ENCODE data around the gene GREM2.

The GREM2 gene

DNA sequence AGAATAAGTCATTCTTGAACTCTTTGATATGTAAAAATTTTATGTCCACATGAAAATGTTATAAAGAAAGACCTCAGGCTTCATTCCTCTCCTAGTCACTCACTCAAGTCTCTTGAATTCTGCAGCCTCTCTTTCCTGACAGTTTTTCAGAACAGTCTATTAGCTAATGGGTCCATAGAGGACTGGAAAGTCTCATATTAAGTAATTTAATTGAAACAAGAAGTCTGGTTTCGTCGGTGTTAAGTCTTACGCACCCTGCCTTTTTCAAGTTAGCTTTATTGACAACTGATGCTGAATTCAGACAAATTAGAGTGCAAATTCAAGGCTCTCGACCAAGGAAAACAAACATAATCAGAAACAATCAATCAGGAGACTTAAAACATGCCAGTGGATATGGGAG is 105.8 kb downstream of the GREM2 start:
- TF ChIP-seq, protein P1, sequence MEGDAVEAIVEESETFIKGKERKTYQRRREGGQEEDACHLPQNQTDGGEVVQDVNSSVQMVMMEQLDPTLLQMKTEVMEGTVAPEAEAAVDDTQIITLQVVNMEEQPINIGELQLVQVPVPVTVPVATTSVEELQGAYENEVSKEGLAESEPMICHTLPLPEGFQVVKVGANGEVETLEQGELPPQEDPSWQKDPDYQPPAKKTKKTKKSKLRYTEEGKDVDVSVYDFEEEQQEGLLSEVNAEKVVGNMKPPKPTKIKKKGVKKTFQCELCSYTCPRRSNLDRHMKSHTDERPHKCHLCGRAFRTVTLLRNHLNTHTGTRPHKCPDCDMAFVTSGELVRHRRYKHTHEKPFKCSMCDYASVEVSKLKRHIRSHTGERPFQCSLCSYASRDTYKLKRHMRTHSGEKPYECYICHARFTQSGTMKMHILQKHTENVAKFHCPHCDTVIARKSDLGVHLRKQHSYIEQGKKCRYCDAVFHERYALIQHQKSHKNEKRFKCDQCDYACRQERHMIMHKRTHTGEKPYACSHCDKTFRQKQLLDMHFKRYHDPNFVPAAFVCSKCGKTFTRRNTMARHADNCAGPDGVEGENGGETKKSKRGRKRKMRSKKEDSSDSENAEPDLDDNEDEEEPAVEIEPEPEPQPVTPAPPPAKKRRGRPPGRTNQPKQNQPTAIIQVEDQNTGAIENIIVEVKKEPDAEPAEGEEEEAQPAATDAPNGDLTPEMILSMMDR (IDR thresholded peaks at IDR 0.05; ENCODE audit: low read depth, low read length): no peak
- TF ChIP-seq, protein P2, sequence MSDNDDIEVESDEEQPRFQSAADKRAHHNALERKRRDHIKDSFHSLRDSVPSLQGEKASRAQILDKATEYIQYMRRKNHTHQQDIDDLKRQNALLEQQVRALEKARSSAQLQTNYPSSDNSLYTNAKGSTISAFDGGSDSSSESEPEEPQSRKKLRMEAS (IDR thresholded peaks at IDR 0.05; ENCODE audit: low read depth, low read length): no peak
- no peak for TF ChIP-seq MYC (IDR thresholded peaks at IDR 0.05; ENCODE audit: low read depth, low read length)
- no peak for TF ChIP-seq POLR2A (IDR thresholded peaks at IDR 0.05; ENCODE audit: extremely low read depth, insufficient read length)
- H3K4me3 ChIP-seq (ENCODE audit: low read depth, low read length): no peak overlapping the region
- DNase-seq (ENCODE audit: low read depth): no peak

DNA sequence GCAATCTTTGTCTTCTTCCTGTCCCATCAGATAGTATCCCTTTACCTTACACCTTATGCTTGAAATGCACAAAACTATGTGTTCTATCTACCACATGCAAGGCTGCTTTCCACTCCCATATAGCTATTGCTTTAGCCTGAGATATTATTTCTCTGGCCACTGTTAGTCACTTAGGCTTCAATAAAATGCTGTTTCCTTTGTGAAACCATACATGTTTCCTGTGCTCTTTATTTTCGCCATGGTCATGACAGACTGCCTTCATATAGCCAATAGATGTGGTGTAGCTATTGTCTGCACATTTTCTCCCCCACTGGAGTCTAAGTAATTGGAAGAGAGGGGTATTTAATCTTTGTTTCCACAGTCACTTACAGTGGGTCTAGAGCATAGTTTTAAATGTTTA is 108.4 kb downstream of the GREM2 start:
- no peak for TF ChIP-seq MYC (IDR thresholded peaks at IDR 0.05; ENCODE audit: low read depth, low read length)
- no peak for TF ChIP-seq POLR2A (IDR thresholded peaks at IDR 0.05; ENCODE audit: extremely low read depth, insufficient read length)
- TF ChIP-seq, protein P2 (IDR thresholded peaks at IDR 0.05; ENCODE audit: low read depth, low read length): no peak
- TF ChIP-seq, protein P1 (IDR thresholded peaks at IDR 0.05; ENCODE audit: low read depth, low read length): no peak
- no peak overlapping the region for H3K4me3 ChIP-seq (ENCODE audit: low read depth, low read length)
- no peak for DNase-seq (ENCODE audit: low read depth)

DNA sequence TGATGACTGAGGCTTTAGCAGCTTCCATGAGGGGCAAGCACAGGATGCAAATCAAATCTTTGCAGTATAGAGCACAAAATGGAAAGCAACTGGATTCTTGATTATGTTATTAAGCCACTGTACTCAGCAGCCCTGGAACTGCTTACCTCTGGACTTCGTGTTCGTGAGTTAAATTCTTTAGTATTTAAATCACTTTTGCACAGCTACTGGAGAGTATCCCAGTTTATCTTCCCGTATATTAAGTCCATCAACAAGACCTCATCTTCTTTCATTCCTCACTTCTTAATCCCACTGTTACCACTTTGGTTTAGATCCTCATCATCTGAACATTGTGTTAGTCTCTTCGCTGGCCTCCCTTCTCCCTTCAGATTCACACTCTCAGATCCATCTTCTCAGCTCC is 108.9 kb downstream of the GREM2 start:
- H3K4me3 ChIP-seq (ENCODE audit: low read depth, low read length): no peak overlapping the region
- no peak for DNase-seq (ENCODE audit: low read depth)
- TF ChIP-seq MYC (IDR thresholded peaks at IDR 0.05; ENCODE audit: low read depth, low read length): no peak
- TF ChIP-seq POLR2A (IDR thresholded peaks at IDR 0.05; ENCODE audit: extremely low read depth, insufficient read length): no peak
- TF ChIP-seq, protein P2 (IDR thresholded peaks at IDR 0.05; ENCODE audit: low read depth, low read length): no peak
- TF ChIP-seq, protein P1 (IDR thresholded peaks at IDR 0.05; ENCODE audit: low read depth, low read length): no peak

DNA sequence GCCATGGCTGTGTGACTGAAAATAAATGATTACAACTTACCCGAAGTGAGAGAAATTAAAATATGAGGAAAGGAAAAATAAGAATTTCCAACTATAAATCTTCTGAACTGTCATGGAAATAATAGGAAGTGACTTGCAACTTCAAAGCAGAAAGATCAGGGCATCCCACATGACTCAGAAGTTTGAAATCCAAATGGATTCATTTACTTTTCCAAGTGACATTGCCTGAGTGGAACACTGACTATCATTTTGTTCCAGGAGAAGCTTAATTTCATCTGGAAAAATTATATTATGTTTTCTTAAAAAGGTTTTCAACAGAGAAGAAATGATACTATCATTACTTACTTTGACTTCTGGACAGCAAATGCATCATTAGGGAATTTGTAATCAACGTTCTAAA is 110.8 kb downstream of the GREM2 start:
- TF ChIP-seq, protein P2 (IDR thresholded peaks at IDR 0.05; ENCODE audit: low read depth, low read length): no peak
- TF ChIP-seq MYC (IDR thresholded peaks at IDR 0.05; ENCODE audit: low read depth, low read length): no peak
- TF ChIP-seq, protein P1 (IDR thresholded peaks at IDR 0.05; ENCODE audit: low read depth, low read length): no peak
- TF ChIP-seq POLR2A (IDR thresholded peaks at IDR 0.05; ENCODE audit: extremely low read depth, insufficient read length): no peak
- DNase-seq (ENCODE audit: low read depth): no peak

DNA sequence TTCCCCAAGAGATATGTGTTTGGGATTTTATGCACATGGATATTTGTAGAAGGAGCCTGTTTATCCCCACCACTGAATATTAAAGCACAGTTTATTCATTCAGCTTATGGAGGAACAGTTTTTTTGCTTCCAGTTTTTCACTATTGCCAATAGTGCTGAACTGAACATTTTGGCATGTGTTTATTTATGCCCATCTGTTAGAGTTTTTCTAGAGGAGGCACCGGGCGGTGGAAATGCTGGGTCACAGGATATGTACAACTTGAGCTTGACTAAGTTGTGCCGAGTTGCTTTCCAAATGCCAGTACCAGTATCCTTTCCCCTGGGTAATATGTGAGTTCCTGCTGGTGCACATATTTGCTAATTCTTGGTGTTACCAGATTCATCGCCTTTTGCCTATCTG is 111.3 kb downstream of the GREM2 start:
- H3K4me3 ChIP-seq (ENCODE audit: low read depth, low read length): no peak overlapping the region
- DNase-seq (ENCODE audit: low read depth): no peak
- TF ChIP-seq MYC (IDR thresholded peaks at IDR 0.05; ENCODE audit: low read depth, low read length): no peak
- TF ChIP-seq, protein P2 (IDR thresholded peaks at IDR 0.05; ENCODE audit: low read depth, low read length): no peak
- TF ChIP-seq, protein P1 (IDR thresholded peaks at IDR 0.05; ENCODE audit: low read depth, low read length): no peak
- no peak for TF ChIP-seq POLR2A (IDR thresholded peaks at IDR 0.05; ENCODE audit: extremely low read depth, insufficient read length)

More for the DNA sequence above, 110.8 kb downstream of the GREM2 start:
- H3K4me3 ChIP-seq (ENCODE audit: low read depth, low read length): no peak overlapping the region
